HepG2 (cell line): ENCODE data around the gene ABCA2. TPM values are rescaled to one million over a fixed set of nuclear protein-coding genes. Genes with fewer than 3 reads are reported as not detected.

ENCODE experiments used
- ATF7-NPFF ChIP-seq: sonication (generic); formaldehyde crosslinking; IDR thresholded peaks from 2 replicates; pipeline ENCODE4 v1.8.1; 2023; ENCODE audit warnings: mild to moderate bottlenecking, low read depth, missing genetic modification reagents, moderate library complexity
- DNMT3B ChIP-seq: conservative IDR thresholded peaks from 2 replicates; pipeline ENCODE4 v1.6.1; 2016; ENCODE audit warnings: missing biosample characterization, control low read depth
- MAFF ChIP-seq: IDR thresholded peaks from 2 replicates; pipeline ENCODE4 v1.6.1; 2011; ENCODE audit warnings: low read depth, low read length, improper control_type of control experiment
- MAFG ChIP-seq: sonication (generic); formaldehyde crosslinking; IDR thresholded peaks from 2 replicates; pipeline ENCODE4 v1.5.1; 2020; ENCODE audit warnings: mild to moderate bottlenecking, missing genetic modification reagents
- MED13 ChIP-seq: sonication (generic); formaldehyde crosslinking; IDR thresholded peaks from 2 replicates; pipeline ENCODE4 v1.5.0; 2020; ENCODE audit warnings: missing genetic modification reagents
- MEIS1 ChIP-seq: sonication (generic); formaldehyde crosslinking; IDR thresholded peaks from 2 replicates; pipeline ENCODE4 v1.9.0; 2021; ENCODE audit warnings: mild to moderate bottlenecking, missing genetic modification reagents, moderate library complexity, borderline replicate concordance
- MLLT10 ChIP-seq: sonication (generic); formaldehyde crosslinking; IDR thresholded peaks from 2 replicates; pipeline ENCODE4 v1.4.0; 2020; ENCODE audit warnings: missing genetic modification reagents
- NR1H2 ChIP-seq: sonication (generic); formaldehyde crosslinking; IDR thresholded peaks from 2 replicates; pipeline ENCODE4 v1.8.1; 2022; ENCODE audit warnings: low read depth, missing genetic modification reagents, borderline replicate concordance
- PHF20 ChIP-seq: sonication (generic); formaldehyde crosslinking; IDR thresholded peaks from 2 replicates; pipeline ENCODE4 v1.5.0; 2020; ENCODE audit warnings: mild to moderate bottlenecking, missing genetic modification reagents
- POLR2AphosphoS2 ChIP-seq: IDR thresholded peaks from 2 replicates; pipeline ENCODE4 v1.6.1; 2011; ENCODE audit warnings: low read depth, low read length, improper control_type of control experiment
- RBM22 ChIP-seq: fragments of 200-400 bp; formaldehyde crosslinking; optimal IDR thresholded peaks from 2 replicates; pipeline ENCODE3; 2017; ENCODE audit warnings: mild to moderate bottlenecking, low read length, moderate library complexity
- RNF2 ChIP-seq: fragments of 450-650 bp; conservative IDR thresholded peaks from 2 replicates; pipeline ENCODE4 v1.6.1; 2016; ENCODE audit warnings: low read depth
- RORA ChIP-seq: sonication (generic); formaldehyde crosslinking; IDR thresholded peaks from 2 replicates; pipeline ENCODE4 v1.5.0; 2020; ENCODE audit warnings: mild to moderate bottlenecking, missing genetic modification reagents, moderate library complexity
- SALL2 ChIP-seq: sonication (generic); formaldehyde crosslinking; IDR thresholded peaks from 2 replicates; pipeline ENCODE4 v1.8.1; 2023; ENCODE audit warnings: mild to moderate bottlenecking, missing genetic modification reagents, inconsistent platforms
- SP4 ChIP-seq: sonication (generic); formaldehyde crosslinking; IDR thresholded peaks from 2 replicates; pipeline ENCODE4 v1.8.1; 2023; ENCODE audit warnings: mild to moderate bottlenecking, missing genetic modification reagents
- SSRP1 ChIP-seq: IDR thresholded peaks from 2 replicates; pipeline ENCODE4 v1.6.1; 2016; ENCODE audit warnings: control low read depth
- TBP ChIP-seq: sonication (generic); formaldehyde crosslinking; IDR thresholded peaks from 2 replicates; pipeline ENCODE4 v1.5.0; 2020; ENCODE audit warnings: missing genetic modification reagents
- ZFP82 ChIP-seq: sonication (generic); formaldehyde crosslinking; IDR thresholded peaks from 2 replicates; pipeline ENCODE4 v1.5.1; 2020; ENCODE audit warnings: mild to moderate bottlenecking, missing genetic modification reagents, borderline replicate concordance
- ZNF253 ChIP-seq: sonication (generic); formaldehyde crosslinking; IDR thresholded peaks from 2 replicates; pipeline ENCODE4 v1.8.0; 2022; ENCODE audit warnings: mild to moderate bottlenecking, missing genetic modification reagents, borderline replicate concordance
- ZNF333 ChIP-seq: sonication (generic); formaldehyde crosslinking; IDR thresholded peaks from 2 replicates; pipeline ENCODE4 v1.4.0; 2020; ENCODE audit warnings: mild to moderate bottlenecking, missing genetic modification reagents, borderline replicate concordance
- ZNF652 ChIP-seq: IDR thresholded peaks from 2 replicates; pipeline ENCODE4 v1.6.1; 2016; ENCODE audit warnings: low read depth, borderline replicate concordance
- ZNF777 ChIP-seq: sonication (generic); formaldehyde crosslinking; IDR thresholded peaks from 2 replicates; pipeline ENCODE4 v1.4.0; 2020; ENCODE audit warnings: missing genetic modification reagents
- polyA plus RNA-seq, 8 experiments: library from polyadenylated mRNA; depleted of rRNA in 3 of 8; stranded (reverse) in 7 of 8; unstranded in 1 of 8; fragments of >200 nt; fragmentation: Illumina TruSeq in 4 of 8; extraction: Trizol in 4 of 8; gene quantifications; 2 replicates each; pipeline versions ENCODE4 v1.2.1 to v1.2.3, GENCODE V29; 2011 to 2016; ENCODE audit warnings: low read depth in 4 of 8, missing spikeins in 1 of 8, mixed read lengths in 1 of 8; ENCODE audit not compliant: insufficient read depth in 1 of 8
- total RNA-seq, 5 experiments: library from RNA; depleted of rRNA; stranded (reverse); fragments of >200 nt; fragmentation: Illumina TruSeq; extraction: Trizol; gene quantifications; 2 replicates each; pipeline ENCODE4 v1.2.3, GENCODE V29; 2016; ENCODE audit warnings: low read depth in 1 of 5
- TF ChIP-seq, protein P1 (sequence below): sonication (generic); formaldehyde crosslinking; IDR thresholded peaks from 2 replicates; pipeline ENCODE4 v1.5.1; 2020; ENCODE audit warnings: mild to moderate bottlenecking, missing genetic modification reagents, borderline replicate concordance
- TF ChIP-seq, protein P2 (sequence below): sonication (generic); formaldehyde crosslinking; IDR thresholded peaks from 2 replicates; pipeline ENCODE4 v1.9.0; 2021; ENCODE audit warnings: missing genetic modification reagents, mild to moderate bottlenecking, borderline replicate concordance

ABCA2 gene
- total and polyA plus RNA-seq, 2 of the 13 experiments (the other 11 are each of a cell fraction or from before 2014, with no cell fraction given), result 2.9 to 19.2 TPM

DNA sequence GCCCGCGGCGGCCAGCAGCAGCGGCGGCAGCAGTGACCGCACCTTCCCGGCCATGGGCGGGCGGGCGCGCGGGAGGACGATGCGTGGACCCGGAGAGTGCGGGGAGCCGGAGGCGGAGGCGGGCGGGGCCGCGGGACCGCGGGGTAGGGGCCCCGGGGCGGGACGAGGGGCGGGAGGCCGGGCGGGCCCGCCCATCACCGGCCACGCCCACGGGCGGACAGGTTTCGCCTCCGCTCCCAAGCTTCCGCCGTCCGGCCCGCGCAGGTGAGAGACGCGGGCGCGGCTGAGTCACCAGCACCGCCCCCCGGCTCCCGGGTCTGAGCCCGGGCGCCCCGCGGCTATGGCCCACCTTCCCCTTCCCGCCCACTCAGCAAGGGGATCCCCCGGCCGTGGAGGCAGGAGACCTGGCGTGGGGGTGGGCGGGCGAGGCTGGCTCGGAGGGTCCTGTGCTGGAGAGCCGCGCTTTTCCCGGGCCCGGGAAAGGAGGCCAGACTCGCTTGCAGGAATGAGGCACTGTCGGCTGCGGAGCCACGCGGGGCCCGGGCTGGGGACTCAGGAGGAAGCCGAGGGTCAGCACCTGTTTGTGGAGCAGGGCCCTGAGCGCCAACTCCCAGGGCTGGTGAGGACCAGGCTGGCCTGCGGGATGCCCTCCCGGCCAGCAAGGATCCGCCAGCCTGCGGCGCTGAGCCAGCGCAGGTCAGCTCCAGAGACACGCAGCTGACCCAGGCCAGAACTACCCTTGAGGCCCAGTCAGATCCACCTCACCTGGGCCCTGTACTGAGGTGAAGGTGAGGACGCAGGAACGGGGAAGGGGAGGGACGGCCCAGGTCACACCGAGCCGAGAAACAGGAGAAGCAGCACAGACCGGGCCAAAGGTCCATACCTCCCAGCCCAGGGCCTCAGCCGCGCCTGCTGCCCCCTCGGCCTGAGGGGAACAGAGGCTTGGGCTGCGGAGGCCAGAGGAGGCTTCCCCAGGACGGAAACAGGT, 26.2 kb upstream of the ABCA2 start, which contains the start of gene ENTPD2 (continued):
- 0 out of 2 replicates have a peak, but pooled peaks have one; percentile 36 for TF ChIP-seq ZFP82 (CRISPR knock-in tag)
- TF ChIP-seq MAFG (CRISPR knock-in tag), result 0 out of 2 replicates have a peak, but pooled peaks have one; percentile 11
- TF ChIP-seq MAFF, result no peak
- no peak for TF ChIP-seq RORA (CRISPR knock-in tag)
- TF ChIP-seq SP4 (CRISPR knock-in tag), result peak; percentile 89
- TF ChIP-seq POLR2AphosphoS2, result no peak
- 0 out of 2 replicates have a peak, but pooled peaks have one; percentile 10 for TF ChIP-seq PHF20
- TF ChIP-seq ATF7-NPFF (CRISPR knock-in tag), result peak; percentile 52
- TF ChIP-seq, protein P1, sequence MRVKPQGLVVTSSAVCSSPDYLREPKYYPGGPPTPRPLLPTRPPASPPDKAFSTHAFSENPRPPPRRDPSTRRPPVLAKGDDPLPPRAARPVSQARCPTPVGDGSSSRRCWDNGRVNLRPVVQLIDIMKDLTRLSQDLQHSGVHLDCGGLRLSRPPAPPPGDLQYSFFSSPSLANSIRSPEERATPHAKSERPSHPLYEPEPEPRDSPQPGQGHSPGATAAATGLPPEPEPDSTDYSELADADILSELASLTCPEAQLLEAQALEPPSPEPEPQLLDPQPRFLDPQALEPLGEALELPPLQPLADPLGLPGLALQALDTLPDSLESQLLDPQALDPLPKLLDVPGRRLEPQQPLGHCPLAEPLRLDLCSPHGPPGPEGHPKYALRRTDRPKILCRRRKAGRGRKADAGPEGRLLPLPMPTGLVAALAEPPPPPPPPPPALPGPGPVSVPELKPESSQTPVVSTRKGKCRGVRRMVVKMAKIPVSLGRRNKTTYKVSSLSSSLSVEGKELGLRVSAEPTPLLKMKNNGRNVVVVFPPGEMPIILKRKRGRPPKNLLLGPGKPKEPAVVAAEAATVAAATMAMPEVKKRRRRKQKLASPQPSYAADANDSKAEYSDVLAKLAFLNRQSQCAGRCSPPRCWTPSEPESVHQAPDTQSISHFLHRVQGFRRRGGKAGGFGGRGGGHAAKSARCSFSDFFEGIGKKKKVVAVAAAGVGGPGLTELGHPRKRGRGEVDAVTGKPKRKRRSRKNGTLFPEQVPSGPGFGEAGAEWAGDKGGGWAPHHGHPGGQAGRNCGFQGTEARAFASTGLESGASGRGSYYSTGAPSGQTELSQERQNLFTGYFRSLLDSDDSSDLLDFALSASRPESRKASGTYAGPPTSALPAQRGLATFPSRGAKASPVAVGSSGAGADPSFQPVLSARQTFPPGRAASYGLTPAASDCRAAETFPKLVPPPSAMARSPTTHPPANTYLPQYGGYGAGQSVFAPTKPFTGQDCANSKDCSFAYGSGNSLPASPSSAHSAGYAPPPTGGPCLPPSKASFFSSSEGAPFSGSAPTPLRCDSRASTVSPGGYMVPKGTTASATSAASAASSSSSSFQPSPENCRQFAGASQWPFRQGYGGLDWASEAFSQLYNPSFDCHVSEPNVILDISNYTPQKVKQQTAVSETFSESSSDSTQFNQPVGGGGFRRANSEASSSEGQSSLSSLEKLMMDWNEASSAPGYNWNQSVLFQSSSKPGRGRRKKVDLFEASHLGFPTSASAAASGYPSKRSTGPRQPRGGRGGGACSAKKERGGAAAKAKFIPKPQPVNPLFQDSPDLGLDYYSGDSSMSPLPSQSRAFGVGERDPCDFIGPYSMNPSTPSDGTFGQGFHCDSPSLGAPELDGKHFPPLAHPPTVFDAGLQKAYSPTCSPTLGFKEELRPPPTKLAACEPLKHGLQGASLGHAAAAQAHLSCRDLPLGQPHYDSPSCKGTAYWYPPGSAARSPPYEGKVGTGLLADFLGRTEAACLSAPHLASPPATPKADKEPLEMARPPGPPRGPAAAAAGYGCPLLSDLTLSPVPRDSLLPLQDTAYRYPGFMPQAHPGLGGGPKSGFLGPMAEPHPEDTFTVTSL (CRISPR knock-in tag), result no peak
- TF ChIP-seq SALL2 (CRISPR knock-in tag), result 0 out of 2 replicates have a peak, but pooled peaks have one; percentile 46
- no peak for TF ChIP-seq NR1H2 (CRISPR knock-in tag)
- TF ChIP-seq ZNF652, result no peak
- TF ChIP-seq ZNF777 (CRISPR knock-in tag), result no peak; the same call in 1 of the 2 replicates
- no peak for TF ChIP-seq SSRP1 (CRISPR knock-in tag)
- no peak; the same call in none of the 2 replicates for TF ChIP-seq MEIS1 (CRISPR knock-in tag)
- no peak for TF ChIP-seq RBM22
- TF ChIP-seq ZNF333 (CRISPR knock-in tag), result no peak; the same call in 1 of the 2 replicates
- TF ChIP-seq, protein P2, sequence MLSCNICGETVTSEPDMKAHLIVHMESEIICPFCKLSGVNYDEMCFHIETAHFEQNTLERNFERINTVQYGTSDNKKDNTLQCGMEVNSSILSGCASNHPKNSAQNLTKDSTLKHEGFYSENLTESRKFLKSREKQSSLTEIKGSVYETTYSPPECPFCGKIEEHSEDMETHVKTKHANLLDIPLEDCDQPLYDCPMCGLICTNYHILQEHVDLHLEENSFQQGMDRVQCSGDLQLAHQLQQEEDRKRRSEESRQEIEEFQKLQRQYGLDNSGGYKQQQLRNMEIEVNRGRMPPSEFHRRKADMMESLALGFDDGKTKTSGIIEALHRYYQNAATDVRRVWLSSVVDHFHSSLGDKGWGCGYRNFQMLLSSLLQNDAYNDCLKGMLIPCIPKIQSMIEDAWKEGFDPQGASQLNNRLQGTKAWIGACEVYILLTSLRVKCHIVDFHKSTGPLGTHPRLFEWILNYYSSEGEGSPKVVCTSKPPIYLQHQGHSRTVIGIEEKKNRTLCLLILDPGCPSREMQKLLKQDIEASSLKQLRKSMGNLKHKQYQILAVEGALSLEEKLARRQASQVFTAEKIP (CRISPR knock-in tag), result no peak
- no peak for TF ChIP-seq DNMT3B (CRISPR knock-in tag)
- TF ChIP-seq TBP (CRISPR knock-in tag), result peak; percentile 51; the same call in 1 of the 2 replicates
- no peak for TF ChIP-seq ZNF253 (CRISPR knock-in tag)
- no peak for TF ChIP-seq MLLT10 (CRISPR knock-in tag)
- TF ChIP-seq MED13 (CRISPR knock-in tag), result peak; percentile 78
- no peak for TF ChIP-seq RNF2
